Esophagus squamous epithelium (tissue), 4 donors: Measurements from ENCODE around the gene ZCCHC7.

Experiments
- POLR2A ChIP-seq, 4 donors: fragments of 450-650 bp; IDR thresholded peaks; one replicate each; pipeline ENCODE4 v1.6.1; 2017; ENCODE audit warnings: antibody characterized with exemption in 4 of 4, mild to moderate bottlenecking in 4 of 4, moderate library complexity in 3 of 4
- TF ChIP-seq, protein P1 (sequence below), 6 experiments: fragments of 450-650 bp in 4 of 6; fragments of 200-600 bp in 2 of 6; sonication (generic) in 2 of 6; IDR thresholded peaks; one replicate each; pipeline ENCODE4 v1.5.1; 2016 to 2019; ENCODE audit warnings: antibody characterized with exemption in 6 of 6, mild to moderate bottlenecking in 4 of 6, moderate library complexity in 4 of 6

DNA sequence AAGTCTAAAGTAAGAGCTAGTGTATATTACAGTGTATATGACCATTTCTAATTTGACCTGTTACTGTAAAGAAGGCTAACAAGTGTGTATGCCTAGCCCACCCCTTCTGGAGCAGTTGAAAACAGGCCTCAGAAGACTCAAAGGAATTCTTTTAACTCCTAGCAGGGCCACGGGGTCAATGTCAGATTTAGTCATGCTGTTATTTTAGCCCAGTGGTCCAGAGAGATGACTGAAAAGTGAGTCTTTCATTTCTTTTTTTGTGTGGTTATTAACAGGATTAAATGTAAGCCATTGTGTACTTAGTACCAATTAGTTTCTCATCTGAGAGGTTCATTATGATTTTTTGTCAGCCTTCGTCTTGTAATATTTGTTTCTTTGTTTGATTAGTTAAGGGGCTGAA, 24.4 kb downstream of the ZCCHC7 start:
- TF ChIP-seq, protein P1, sequence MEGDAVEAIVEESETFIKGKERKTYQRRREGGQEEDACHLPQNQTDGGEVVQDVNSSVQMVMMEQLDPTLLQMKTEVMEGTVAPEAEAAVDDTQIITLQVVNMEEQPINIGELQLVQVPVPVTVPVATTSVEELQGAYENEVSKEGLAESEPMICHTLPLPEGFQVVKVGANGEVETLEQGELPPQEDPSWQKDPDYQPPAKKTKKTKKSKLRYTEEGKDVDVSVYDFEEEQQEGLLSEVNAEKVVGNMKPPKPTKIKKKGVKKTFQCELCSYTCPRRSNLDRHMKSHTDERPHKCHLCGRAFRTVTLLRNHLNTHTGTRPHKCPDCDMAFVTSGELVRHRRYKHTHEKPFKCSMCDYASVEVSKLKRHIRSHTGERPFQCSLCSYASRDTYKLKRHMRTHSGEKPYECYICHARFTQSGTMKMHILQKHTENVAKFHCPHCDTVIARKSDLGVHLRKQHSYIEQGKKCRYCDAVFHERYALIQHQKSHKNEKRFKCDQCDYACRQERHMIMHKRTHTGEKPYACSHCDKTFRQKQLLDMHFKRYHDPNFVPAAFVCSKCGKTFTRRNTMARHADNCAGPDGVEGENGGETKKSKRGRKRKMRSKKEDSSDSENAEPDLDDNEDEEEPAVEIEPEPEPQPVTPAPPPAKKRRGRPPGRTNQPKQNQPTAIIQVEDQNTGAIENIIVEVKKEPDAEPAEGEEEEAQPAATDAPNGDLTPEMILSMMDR (IDR thresholded peaks at IDR 0.05): no peak
- no peak for TF ChIP-seq POLR2A (IDR thresholded peaks at IDR 0.05)
